Measurements from ENCODE around the gene LAMC2.
"Not testable (repeated sequence)": the region's sequence is repeated elsewhere in the genome, so short reads cannot be mapped to it uniquely, and the experiment has no call there.

LAMC2 gene

GRCh38 chr1:183239793-183240525 is 53.9 kb downstream of the LAMC2 start:
- no peak for DNase-seq

- no peak for DNase-seq
These were observed 54.4 kb downstream of the LAMC2 start for GRCh38 chr1:183240526-183240825.

GRCh38 chr1:183240853-183241252 is 54.8 kb downstream of the LAMC2 start:
- not testable (repeated sequence) for DNase-seq

GRCh38 chr1:183241471-183241870 is 55.4 kb downstream of the LAMC2 start:
- no peak for DNase-seq

- DNase-seq = no peak
These were observed 56.5 kb downstream of the LAMC2 start for GRCh38 chr1:183242556-183242955.

GRCh38 chr1:183243161-183244050 is 57.3 kb downstream of the LAMC2 start:
- no peak for DNase-seq

GRCh38 chr1:183244466-183244865 is 58.4 kb downstream of the LAMC2 start:
- no peak for DNase-seq

- DNase-seq = no peak
These were observed 59.3 kb downstream of the LAMC2 start for GRCh38 chr1:183245357-183245756.

- no peak for DNase-seq
These were observed 60.4 kb downstream of the LAMC2 start for GRCh38 chr1:183246436-183246835.

- no peak for DNase-seq
These were observed 61.0 kb downstream of the LAMC2 start for GRCh38 chr1:183247066-183247465.

- no peak for DNase-seq
These were observed 61.4 kb downstream of the LAMC2 start for GRCh38 chr1:183247484-183247883.

GRCh38 chr1:183247931-183248330 is 61.9 kb downstream of the LAMC2 start:
- no peak for DNase-seq

GRCh38 chr1:183248989-183249691 is 63.1 kb downstream of the LAMC2 start:
- no peak for DNase-seq

GRCh38 chr1:183249941-183250452 is 63.9 kb downstream of the LAMC2 start:
- DNase-seq = no peak

GRCh38 chr1:183251101-183251958 is 65.3 kb downstream of the LAMC2 start:
- DNase-seq = no peak

- no peak for DNase-seq
These were observed 65.9 kb downstream of the LAMC2 start for GRCh38 chr1:183251959-183252450.

GRCh38 chr1:183255073-183255472 is 69.0 kb downstream of the LAMC2 start:
- DNase-seq = no peak

- no peak for DNase-seq
These were observed 73.9 kb downstream of the LAMC2 start for GRCh38 chr1:183259924-183260323.

GRCh38 chr1:183262628-183263200 is 76.7 kb downstream of the LAMC2 start:
- no peak for DNase-seq

GRCh38 chr1:183263886-183264602 is 78.0 kb downstream of the LAMC2 start:
- no peak for DNase-seq
